Fibroblast of skin of scalp (primary cell): Measurements from ENCODE around the gene TMEM240. TPM values are rescaled to one million over a fixed set of nuclear protein-coding genes. Genes with fewer than 3 reads are reported as not detected.

ENCODE experiments used
- DNase-seq: peaks from one replicate; pipeline ENCODE4 v3.0.0-alpha.2; 2013
- polyA plus RNA-seq, 2 experiments: library from polyadenylated mRNA; unstranded; fragments of 120-200 nt; gene quantifications; one replicate each; pipeline ENCODE4 v1.2.1, GENCODE V29; 2013; ENCODE audit not compliant: insufficient read length in 2 of 2

Gene TMEM240
- 7.7 TPM for polyA plus RNA-seq (2013, experiment 1 of 2; ENCODE audit: insufficient read length)
- polyA plus RNA-seq (2013, experiment 2 of 2; ENCODE audit: insufficient read length): 8.7 TPM

DNA sequence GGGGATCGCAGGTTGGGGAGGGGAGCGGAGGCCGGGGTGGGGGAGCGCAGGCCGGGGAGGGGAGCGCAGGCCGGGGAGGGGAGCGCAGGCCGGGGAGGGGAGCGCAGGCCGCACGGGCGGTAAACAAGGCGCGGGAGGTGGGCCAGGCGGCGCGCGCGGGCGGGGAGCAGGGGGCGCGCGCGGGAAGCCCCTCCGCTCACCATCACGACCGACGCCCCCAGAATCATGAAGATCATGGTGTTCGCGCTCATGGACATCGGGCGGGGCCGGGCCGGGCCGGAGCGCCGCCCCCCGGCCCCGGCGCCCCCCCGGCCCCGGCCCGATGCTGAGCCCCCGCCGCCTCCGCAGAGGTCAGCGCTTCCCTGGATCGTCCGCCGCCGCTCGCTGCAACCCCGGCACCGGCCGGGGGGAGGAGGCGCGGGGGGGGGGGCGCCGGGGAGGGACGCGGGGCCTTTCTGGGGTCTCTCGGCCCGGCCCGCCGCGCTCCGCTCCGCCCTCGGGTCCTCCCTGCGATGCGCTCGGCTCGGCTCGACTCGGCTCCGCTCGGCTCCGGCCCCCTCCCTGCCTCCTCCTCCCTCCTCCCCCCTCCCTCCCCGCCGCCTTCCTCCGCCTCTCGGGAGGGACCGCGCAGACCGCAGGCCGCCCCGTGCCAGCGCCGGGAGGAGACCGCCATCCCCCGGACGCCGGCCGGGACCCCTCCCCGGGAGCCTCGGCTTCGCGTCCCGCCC lies at the start of gene TMEM240:
TMEM240 (minus strand) TSS at position 535 of the 728 bp plus-strand sequence; CDS start at position 257, 278 bp downstream.
- peak; percentile 84 for DNase-seq

GRCh38 chr1:1583347-1584010 lies 43.1 kb upstream of the TMEM240 start:
- DNase-seq: no peak

GRCh38 chr1:1582585-1583346 lies 42.3 kb upstream of the TMEM240 start:
- DNase-seq: no peak

- no peak for DNase-seq
Measured at GRCh38 chr1:1578371-1578940, 38.0 kb upstream of the TMEM240 start.

DNA sequence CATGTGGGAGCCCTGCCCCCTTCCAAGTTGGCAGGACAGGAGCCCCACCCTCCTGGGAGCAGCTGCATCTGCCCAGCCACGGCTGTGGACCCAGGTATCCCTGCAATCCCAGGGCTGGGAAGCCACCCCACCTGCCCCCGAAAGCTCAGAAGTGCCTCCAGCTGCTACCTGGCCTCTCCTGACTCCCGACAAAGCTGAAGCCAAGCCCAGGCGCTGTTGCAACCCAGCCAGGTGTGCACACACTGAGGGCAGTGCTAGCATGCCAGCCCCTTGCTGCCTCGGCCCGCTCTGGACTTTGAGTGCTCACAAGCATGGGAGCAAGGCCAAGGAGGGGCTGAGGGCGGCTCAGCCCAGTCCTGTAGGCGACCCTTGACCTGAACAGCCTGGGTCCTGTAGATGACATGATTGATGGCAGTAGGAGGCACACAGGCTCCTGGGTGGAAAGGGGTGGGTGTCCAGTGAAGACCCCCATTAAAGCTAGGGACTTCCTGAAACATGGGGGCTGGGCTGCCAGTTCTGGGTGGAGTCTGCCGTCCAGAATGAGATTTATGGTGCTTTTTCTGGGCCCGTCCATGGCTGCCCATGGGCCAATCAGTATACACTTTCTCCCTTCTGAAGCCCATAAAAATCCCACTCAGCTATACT lies 37.1 kb upstream of the TMEM240 start:
- no peak for DNase-seq

- DNase-seq: peak; percentile 94
Measured at GRCh38 chr1:1574721-1575537, 34.5 kb upstream of the TMEM240 start, which contains the start of gene SSU72. SSU72 (minus strand) TSS chr1:1574863; CDS start chr1:1574557, 306 bp downstream.

GRCh38 chr1:1573843-1574720 lies 33.7 kb upstream of the TMEM240 start:
- DNase-seq: peak; percentile 74

GRCh38 chr1:1569341-1569740 lies 28.9 kb upstream of the TMEM240 start:
- DNase-seq: no peak

GRCh38 chr1:1567891-1568291 lies 27.5 kb upstream of the TMEM240 start:
- no peak for DNase-seq

DNA sequence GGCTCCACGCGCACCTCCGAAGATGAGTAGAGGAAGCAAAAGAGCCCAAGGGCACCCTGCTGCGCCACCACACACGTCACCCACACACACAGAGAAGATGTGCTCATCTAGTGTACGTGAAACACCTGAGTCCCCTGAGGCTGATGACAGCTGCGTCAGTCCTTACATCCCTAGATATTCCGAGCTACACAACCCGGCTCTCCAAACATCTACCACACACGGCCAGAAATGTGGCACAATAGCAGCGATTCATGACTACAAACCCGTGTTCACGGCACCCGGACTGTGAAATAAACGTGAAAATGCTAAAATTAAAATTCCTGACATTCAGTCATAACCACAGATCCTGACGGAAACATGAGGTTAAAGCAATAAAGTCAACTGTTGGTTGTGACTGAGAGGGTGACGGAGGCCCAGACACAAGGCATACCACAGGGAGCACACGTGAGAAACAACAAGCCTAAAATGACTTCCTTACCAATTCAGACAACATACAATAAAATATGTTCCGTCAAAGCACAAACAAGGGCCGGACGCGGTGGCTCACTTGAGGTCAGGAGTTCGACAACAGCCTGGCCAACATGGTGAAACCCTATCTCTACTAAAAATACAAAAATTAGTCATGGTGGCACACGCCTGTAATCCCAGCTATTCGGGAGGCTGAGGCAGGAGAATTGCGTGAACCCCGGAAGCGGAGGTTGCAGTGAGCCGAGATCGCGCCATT lies 26.9 kb upstream of the TMEM240 start:
- no peak for DNase-seq

- DNase-seq: peak; percentile 24
Measured at GRCh38 chr1:1565340-1565739, 24.9 kb upstream of the TMEM240 start.

- no peak for DNase-seq
Measured at GRCh38 chr1:1564268-1564667, 23.8 kb upstream of the TMEM240 start.

GRCh38 chr1:1563688-1564087 lies 23.3 kb upstream of the TMEM240 start:
- no peak for DNase-seq

- no peak for DNase-seq
Measured at GRCh38 chr1:1562556-1563195, 22.3 kb upstream of the TMEM240 start.

DNA sequence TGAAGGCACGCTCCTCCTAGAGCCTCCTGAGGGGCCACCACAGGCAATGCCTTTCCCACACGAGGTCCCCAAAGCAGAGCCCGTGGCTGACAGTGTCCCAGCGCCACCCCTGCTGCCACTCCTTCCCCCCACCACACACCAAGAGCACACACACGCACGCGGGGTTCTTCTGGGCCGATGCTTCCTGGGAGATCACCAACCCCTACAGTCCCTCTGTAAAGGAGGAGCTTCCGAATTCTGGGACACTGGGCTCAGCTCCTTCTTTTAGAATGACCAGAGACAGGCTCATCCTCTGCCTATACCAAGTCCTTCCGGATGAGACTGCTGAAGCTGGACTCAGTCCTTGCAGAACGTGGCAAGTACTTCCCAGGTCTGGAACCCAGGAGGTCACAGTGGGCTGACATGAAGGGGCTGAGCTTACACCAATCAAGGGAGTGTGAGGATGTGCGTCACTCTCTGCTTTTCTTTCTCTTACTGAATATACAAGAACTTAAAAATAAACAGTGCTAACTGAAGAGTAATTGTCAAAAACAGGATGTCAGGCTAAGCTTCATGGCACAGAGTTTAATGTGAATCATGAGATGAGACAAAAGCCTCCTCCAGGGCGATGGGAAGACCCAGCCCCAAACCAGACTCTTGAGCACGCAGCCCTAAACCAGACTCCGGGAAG lies 21.5 kb upstream of the TMEM240 start:
- no peak for DNase-seq

GRCh38 chr1:1560178-1560577 lies 19.8 kb upstream of the TMEM240 start:
- DNase-seq: no peak

DNA sequence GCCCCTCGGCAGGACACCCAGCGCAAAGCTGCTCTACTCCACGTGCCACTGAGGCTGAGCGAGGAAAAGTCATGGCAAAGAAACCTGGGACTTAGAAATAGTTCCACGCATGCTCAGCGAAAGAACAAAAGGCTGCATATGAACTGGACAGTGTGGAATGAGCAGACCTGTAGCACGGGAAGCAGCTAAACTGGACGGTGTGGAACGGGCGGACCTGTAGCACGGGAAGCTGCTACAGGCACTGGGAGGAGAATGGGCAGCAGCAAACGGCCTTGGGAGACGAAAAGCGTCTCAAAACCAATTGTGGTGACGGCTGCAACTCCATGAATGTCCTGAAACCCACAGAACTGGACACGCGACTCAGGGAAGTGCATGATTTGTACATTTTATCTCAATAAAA lies 18.6 kb upstream of the TMEM240 start:
- DNase-seq: no peak

- no peak for DNase-seq
Measured at GRCh38 chr1:1558591-1558990, 18.2 kb upstream of the TMEM240 start.
